ENCODE measurements around the gene ELSPBP1.

GRCh38 chr19:48043675-48044258 is 49.3 kb downstream of the ELSPBP1 start, which contains the start of gene CABP5:
- TF ChIP-seq POLR2A (IDR thresholded peaks at IDR 0.05; ENCODE audit: low read length) (no peak), GATA1 (IDR thresholded peaks at IDR 0.05; ENCODE audit: low read depth, low read length) (no peak)
